HG03442 (cell line): ENCODE results near the gene ITGA5.

Experiments
- ATAC-seq: cut with Tn5 transposase; IDR thresholded peaks from one replicate; pipeline ENCODE4 v1.9.1; 2021; ENCODE audit warnings: mild to moderate bottlenecking, moderate library complexity; ENCODE audit not compliant: unreplicated experiment

ITGA5 gene

GRCh38 chr12:54431911-54432814, 13.1 kb upstream of the ITGA5 start:
- no peak for ATAC-seq

GRCh38 chr12:54430471-54431069, 11.5 kb upstream of the ITGA5 start:
- no peak for ATAC-seq

GRCh38 chr12:54429014-54429471, 10.0 kb upstream of the ITGA5 start:
- no peak for ATAC-seq

GRCh38 chr12:54428050-54429013, 9.3 kb upstream of the ITGA5 start:
- ATAC-seq, result no peak

DNA sequence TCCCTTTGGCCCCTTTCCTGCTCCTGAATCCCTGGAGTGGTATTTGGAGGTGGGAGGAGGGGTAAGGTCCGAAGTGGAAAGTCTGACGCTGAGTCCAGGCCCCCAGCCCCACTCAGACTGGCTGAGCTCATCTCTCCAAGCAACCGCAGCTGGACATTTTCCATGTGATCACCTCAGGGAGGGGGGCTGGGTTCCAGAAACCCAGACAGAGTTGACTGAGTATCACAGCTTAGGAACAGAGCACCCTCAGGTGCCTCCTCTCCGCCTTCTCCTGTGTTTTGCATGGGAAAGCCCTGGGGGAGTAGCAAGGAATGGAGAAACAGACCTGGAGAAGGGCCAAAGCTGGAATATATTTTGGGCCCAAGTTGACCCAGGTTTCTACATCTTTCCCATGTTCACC, 8.0 kb upstream of the ITGA5 start:
- ATAC-seq, result no peak

DNA sequence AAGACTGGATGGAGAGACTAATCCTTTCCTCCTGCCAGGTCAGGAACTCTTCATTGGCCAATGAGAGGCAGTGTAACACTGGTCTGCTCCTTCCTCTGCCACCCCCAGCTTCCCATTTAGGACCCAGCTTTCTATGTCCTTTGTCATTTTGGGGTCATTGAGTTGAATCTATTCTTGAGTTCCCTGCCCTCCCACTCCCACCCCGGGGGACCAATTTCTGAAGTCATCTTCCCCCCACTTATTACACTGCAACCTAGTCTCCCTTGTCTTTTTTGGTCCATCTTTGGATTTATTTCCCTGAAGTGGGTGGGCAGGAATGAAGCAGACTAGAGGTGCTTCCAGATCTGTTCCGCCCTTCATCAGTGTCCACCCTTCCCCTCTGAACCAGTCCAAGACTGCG, 7.6 kb upstream of the ITGA5 start:
- no peak for ATAC-seq

- ATAC-seq, result no peak
These were observed 6.6 kb upstream of the ITGA5 start for GRCh38 chr12:54425702-54426101.

DNA sequence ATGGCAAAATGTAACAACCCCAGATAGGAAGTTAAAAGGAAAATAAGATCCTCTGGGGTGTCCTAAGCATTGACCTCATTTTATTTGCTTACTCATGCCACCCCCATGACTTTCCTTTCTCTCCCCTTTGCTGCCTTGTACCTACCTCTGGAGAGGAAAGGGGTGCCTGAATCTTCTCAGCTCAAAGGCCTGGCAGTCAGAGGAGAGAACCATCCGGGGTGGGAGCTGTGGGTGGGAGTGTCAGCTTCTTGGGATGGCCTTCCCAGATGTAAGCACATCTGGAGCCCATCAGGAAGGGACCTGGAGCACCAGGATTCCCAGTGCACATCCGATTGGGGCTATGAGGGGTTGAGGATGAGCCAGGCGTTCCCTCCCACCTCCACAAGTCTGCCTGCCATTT, 5.2 kb upstream of the ITGA5 start:
- ATAC-seq, result no peak

- no peak for ATAC-seq
These were observed 4.7 kb upstream of the ITGA5 start for GRCh38 chr12:54423816-54424150.

GRCh38 chr12:54421879-54422250, 2.8 kb upstream of the ITGA5 start:
- ATAC-seq, result no peak

DNA sequence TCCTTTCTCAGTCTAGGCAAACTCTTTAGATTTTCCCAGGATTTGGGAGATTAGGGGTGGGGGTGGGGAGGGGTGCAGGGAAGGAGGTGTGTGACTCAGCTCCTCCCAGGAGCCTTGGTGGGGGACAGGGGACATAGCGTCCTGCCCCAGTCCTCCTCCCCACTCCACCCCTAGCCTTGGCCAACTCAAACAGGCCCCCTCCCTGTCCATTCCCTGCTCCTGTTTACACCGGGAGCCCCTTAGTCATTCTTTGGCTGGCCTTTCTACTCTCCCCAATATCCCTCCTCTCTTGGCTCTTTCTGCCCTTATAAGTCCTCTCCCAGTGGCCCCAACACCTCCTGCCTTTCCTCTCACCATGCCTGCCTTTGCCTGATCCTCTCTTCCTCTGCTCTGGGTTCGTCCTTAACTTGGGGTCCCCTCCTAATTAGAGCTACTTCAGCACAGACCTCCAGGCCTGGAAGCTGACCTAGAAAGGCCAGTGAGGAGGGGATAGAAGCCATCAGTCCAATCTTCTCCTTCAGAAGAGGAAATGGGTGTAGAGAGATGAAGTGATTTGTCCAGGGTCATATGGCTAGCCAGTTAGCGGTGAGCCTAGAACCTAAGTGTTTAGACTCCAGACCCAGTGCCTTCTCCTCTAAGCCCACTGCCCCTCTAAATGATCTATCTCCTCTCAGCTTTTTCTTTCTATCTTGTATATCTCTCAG, 2.3 kb upstream of the ITGA5 start:
- no peak for ATAC-seq

- ATAC-seq, result no peak
These were observed 1.7 kb upstream of the ITGA5 start for GRCh38 chr12:54420766-54421144.

DNA sequence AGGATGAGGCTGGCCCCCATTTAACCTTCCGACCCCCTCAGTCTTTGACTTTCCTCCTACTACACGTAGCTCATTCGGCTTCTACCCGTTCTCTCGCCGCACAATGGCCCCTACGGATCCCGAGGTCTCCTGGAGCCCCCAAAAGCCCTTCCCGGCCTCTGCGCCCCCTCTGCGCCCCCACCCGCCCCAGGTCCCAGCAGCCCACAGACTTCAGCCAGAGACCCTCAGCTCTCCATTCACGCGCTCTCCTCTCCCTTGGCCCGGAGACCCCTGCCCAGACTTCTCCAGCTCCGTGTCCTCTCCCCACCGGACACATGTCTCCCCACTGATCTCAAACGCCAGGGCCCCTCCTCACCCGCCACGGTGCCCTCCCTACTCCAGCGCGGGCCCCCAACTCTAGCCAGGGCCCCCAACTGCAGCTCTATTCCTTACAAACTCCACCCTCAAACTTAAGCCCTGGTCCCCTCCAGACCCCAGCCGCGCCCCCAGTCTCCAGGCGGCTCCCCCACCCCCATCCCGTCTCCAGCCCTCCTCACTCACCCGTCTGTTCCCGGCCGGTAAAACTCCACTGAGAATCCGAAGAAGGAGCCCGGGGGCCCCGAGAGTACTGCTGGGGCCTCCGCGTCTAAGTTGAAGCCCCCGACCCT, 502 bp downstream of the ITGA5 start:
- ATAC-seq, result no peak

DNA sequence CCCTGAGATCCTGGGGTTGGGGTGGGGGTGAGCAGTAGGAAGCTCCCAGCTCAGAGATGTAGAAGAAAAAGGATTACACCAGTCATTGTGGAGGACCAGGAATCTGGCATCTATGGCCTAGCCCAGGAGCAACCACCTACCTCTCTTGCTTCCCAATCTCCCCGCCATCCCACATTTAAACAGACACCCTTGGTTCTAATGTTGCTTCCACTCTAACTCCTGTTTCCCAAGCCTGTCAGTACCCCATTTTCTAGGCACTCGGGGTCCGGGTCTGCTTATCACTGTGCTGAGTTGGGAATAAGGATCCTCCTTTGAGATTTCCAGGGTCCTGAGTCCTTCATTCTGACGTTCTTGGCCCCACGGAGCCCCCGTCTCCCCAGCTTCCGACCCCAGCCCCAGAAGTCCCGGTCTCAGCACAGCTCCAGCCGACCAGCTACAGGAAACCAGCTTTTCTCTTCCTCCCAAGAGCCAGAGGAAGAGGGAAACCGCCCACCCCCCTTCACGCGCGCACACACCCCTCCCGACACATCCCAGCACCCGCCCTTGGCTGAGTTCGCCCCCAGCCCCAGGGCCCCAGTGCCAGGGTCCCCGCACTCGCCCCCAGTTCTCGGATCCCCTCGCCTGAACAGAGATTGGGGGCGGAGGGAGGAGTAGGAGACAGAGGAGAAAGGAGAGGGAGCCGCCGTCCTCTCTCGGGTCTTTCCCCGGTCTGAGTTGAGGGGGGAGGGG, 1.2 kb downstream of the ITGA5 start:
- ATAC-seq, result no peak

GRCh38 chr12:54416687-54417603, 2.1 kb downstream of the ITGA5 start:
- ATAC-seq, result no peak

DNA sequence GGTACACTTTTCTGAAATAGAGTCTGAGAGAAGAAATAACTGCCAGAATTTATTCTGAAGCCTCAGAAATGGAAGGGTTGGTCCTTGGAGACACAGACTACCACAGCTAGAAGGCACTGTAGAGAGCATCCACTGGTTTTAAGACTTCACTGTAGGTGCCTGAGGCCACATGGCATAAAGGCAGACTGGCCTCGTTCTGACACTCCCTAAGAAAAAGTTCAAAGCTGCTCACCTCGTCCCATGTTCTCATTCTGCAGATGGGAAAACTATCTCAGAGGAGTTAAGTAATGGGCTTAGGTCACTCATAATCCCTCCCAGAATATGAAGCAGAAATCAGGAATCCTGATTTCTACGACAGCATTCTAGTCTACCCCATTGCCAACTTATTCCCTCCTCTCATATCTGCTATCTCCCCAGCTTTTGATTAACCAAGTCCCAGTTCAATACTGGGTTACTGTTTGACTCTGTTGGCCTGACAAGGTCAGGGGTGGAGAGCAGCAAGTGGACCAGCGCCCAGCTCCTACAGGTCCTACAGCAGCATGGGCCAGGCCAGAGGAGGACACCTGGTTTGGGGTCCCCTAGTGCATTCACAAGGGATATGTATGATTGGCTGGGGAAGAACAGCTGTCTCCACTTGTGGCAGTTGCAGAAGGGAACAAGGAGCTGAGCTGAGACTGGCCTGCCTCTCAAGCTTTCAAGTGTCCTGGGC, 3.7 kb downstream of the ITGA5 start:
- no peak for ATAC-seq

DNA sequence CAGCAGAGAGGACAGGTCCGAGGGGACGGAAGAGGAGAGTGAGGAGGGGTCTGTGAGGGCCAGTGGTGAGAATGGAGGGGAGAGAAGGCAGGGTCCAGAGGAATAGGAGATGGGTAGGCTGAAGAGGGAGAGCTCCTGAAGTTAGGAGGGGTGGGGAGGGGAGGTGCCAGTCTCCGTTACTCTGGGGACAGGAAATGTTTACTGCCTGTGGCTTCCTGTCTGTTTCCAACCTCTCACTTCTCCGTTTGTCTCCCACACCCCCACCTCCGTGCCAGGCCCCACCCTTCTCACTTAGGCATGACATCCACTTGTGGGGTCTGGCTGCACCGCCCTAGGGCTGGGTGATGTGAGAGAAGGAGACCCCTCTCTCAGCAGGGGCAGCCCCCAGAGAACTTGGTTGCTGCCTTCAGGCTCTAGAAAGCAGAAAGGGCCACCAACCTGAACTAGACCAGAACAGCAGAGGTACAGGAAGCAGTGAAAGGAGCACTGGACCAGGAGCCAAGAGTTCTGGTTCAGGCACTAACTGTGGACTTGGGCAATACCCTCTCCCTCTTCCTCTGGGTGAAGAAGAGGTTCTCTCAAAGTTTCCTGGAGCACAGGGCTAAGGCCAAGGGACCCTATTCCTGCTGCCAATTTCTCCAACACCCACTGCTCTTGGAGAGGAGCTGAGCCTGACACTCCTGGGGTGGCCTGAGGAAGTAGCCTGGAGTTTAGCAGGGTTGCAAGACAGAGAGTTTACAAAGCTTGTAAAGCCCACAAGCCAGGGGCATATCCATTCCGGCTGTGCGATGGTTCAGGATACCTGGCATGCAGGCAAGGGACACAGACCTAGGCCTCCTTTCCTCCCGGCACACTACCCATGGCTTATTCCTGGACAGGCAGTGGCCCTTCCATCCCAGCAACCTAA, 5.5 kb downstream of the ITGA5 start:
- ATAC-seq, result no peak
